Measurements from ENCODE around the gene NEUROG2. TPM values are rescaled to one million over a fixed set of nuclear protein-coding genes. Genes with fewer than 3 reads are reported as not detected.

NEUROG2 gene
- polyA plus RNA-seq, 1 experiment = not detected

DNA sequence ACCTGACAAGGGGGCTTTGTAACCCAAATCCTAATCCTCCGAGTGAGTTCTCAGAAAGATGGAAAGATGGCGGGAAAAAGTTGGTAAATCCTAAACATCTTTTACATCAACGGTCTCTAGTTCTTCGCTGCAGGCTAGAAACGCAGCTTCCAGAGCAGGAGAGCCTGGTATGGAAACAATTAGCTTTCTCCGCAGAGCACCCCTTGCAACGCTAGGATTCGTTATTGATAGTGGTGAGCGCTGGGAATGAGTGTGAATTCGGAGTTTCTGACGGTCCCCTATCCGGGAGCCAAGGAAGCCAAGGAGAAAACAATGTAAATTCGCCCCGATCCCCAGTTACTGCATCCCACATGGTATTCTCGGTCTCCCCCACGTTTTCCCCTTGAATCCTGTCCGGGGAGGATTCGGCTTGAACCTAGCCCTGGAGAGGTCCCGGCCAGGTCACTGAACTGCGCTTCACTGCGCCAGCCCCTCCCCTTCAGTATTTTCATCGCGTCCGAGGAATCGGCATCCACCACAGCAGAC is 4.7 kb upstream of the NEUROG2 start:
- POLR2A ChIA-PET = no interaction called here
- Histone ChIP-seq H3K4me3 (ENCODE audit: low read depth, low read length) (no peak overlapping the region), H3K36me3 (ENCODE audit: control insufficient read depth, insufficient read depth, low read length) (no peaks in the 10 kb centered on the region), H3K27me3 (ENCODE audit: control insufficient read depth, insufficient read depth, low read length) (peaks cover 56% of the 10 kb centered on the region)
- TF ChIP-seq, protein P1, sequence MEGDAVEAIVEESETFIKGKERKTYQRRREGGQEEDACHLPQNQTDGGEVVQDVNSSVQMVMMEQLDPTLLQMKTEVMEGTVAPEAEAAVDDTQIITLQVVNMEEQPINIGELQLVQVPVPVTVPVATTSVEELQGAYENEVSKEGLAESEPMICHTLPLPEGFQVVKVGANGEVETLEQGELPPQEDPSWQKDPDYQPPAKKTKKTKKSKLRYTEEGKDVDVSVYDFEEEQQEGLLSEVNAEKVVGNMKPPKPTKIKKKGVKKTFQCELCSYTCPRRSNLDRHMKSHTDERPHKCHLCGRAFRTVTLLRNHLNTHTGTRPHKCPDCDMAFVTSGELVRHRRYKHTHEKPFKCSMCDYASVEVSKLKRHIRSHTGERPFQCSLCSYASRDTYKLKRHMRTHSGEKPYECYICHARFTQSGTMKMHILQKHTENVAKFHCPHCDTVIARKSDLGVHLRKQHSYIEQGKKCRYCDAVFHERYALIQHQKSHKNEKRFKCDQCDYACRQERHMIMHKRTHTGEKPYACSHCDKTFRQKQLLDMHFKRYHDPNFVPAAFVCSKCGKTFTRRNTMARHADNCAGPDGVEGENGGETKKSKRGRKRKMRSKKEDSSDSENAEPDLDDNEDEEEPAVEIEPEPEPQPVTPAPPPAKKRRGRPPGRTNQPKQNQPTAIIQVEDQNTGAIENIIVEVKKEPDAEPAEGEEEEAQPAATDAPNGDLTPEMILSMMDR (IDR thresholded peaks at IDR 0.05; ENCODE audit: insufficient read depth, low read depth, low read length) = no peak
- CTCF ChIA-PET = interaction anchor here (0.6 to 1.4 kb wide), 2 partner anchors 9 to 84 kb away, joined by 3 to 4 read pairs; no protein-coding TSS in a partner anchor
- no peak for DNase-seq (ENCODE audit: low read depth)

- CTCF ChIA-PET = interaction anchor here (0.6 kb wide), 1 partner anchor 9 kb away, joined by 4 read pairs; no protein-coding TSS in a partner anchor
- POLR2A ChIA-PET = no interaction called here
- H3K36me3 ChIP-seq (ENCODE audit: control insufficient read depth, insufficient read depth, low read length) = no peaks in the 10 kb centered on the region
- peaks cover 60% of the 10 kb centered on the region for H3K27me3 ChIP-seq (ENCODE audit: control insufficient read depth, insufficient read depth, low read length)
- no peak overlapping the region for H3K4me3 ChIP-seq (ENCODE audit: low read depth, low read length)
- TF ChIP-seq, protein P1 (IDR thresholded peaks at IDR 0.05; ENCODE audit: insufficient read depth, low read depth, low read length) = no peak
- DNase-seq (ENCODE audit: low read depth) = no peak
Observed at GRCh38 chr4:112519689-112520597, 4.0 kb upstream of the NEUROG2 start.

GRCh38 chr4:112518675-112519074 is 2.7 kb upstream of the NEUROG2 start:
- no peak for DNase-seq (ENCODE audit: low read depth)
- Histone ChIP-seq H3K27me3 (ENCODE audit: control insufficient read depth, insufficient read depth, low read length) (peaks cover 66% of the 10 kb centered on the region), H3K36me3 (ENCODE audit: control insufficient read depth, insufficient read depth, low read length) (no peaks in the 10 kb centered on the region), H3K4me3 (ENCODE audit: low read depth, low read length) (no peak overlapping the region)
- ChIA-PET POLR2A (no interaction called here), CTCF (interaction anchor here (1.2 kb wide), 1 partner anchor 14 kb away, joined by 3 read pairs; no protein-coding TSS in a partner anchor)
- TF ChIP-seq, protein P1 (IDR thresholded peaks at IDR 0.05; ENCODE audit: insufficient read depth, low read depth, low read length) = no peak

- POLR2A ChIA-PET = no interaction called here
Observed at GRCh38 chr4:112517911-112518310, 1.9 kb upstream of the NEUROG2 start.

More at GRCh38 chr4:112517911-112518310, 1.9 kb upstream of the NEUROG2 start:
- no peak for DNase-seq (ENCODE audit: low read depth)
- Histone ChIP-seq H3K36me3 (ENCODE audit: control insufficient read depth, insufficient read depth, low read length) (no peaks in the 10 kb centered on the region), H3K4me3 (ENCODE audit: low read depth, low read length) (no peak overlapping the region), H3K27me3 (ENCODE audit: control insufficient read depth, insufficient read depth, low read length) (peaks cover 64% of the 10 kb centered on the region)
- CTCF ChIA-PET = interaction anchor here (0.9 to 1.2 kb wide), 2 partner anchors 15 to 171 kb away, joined by 3 read pairs; no protein-coding TSS in a partner anchor
- TF ChIP-seq, protein P1 (IDR thresholded peaks at IDR 0.05; ENCODE audit: insufficient read depth, low read depth, low read length) = no peak

Measured in BJ (cell line).